H1 (cell line): Measurements from ENCODE around the gene ACBD6. TPM values are rescaled to one million over a fixed set of nuclear protein-coding genes. Genes with fewer than 3 reads are reported as not detected.

ENCODE experiments used
- CTCF ChIA-PET: fragments of 300-600 bp; sonication (Branson Sonifier 250); formaldehyde crosslinking; loops from one replicate; lab custom pipeline; 2021; ENCODE audit not compliant: partially characterized antibody; lab: Charles Lee
- POLR2A ChIA-PET: fragments of 300-600 bp; sonication (Branson Sonifier 250); formaldehyde crosslinking; loops from one replicate; lab custom pipeline; 2021; ENCODE audit warnings: inconsistent platforms; ENCODE audit not compliant: partially characterized antibody; lab: Charles Lee
- DNase-seq, 2 experiments: peaks; one replicate each; pipeline versions ENCODE4 v3.0.0 to v3.0.0-alpha.2; 2010 to 2022; ENCODE audit warnings: low spot score in 2 of 2, low read depth in 1 of 2, mixed read lengths in 1 of 2
- FAIRE-seq: peaks from 2 replicates; lab custom pipeline; 2011; peaks lifted over from hg19 to GRCh38; lab: Jason Lieb, UNC
- H2AFZ ChIP-seq: 2 replicates; pipeline ENCODE4 v1.8.1; 2012; ENCODE audit warnings: low read length, inconsistent platforms
- H2AK5ac ChIP-seq: 2 replicates; pipeline ENCODE4 v1.6.1; 2013; ENCODE audit warnings: low read depth, low read length
- H2BK120ac ChIP-seq: replicated peaks from 2 replicates; pipeline ENCODE3; 2013; ENCODE audit warnings: low read depth, low read length, inconsistent platforms
- H2BK12ac ChIP-seq: 2 replicates; pipeline ENCODE4 v1.6.1; 2013; ENCODE audit warnings: low read depth, low read length
- H2BK15ac ChIP-seq: 2 replicates; pipeline ENCODE4 v1.6.1; 2013; ENCODE audit warnings: low read length
- H2BK20ac ChIP-seq: 2 replicates; pipeline ENCODE4 v1.6.1; 2013; ENCODE audit warnings: low read length
- H2BK5ac ChIP-seq: 2 replicates; pipeline ENCODE4 v1.6.1; 2013; ENCODE audit warnings: low read depth, low read length
- H3K14ac ChIP-seq: 2 replicates; pipeline ENCODE4 v1.6.1; 2013; ENCODE audit warnings: inconsistent platforms; ENCODE audit not compliant: insufficient read length
- H3K18ac ChIP-seq: 2 replicates; pipeline ENCODE4 v1.6.1; 2013; ENCODE audit warnings: low read length; ENCODE audit errors: extremely low read depth
- H3K23ac ChIP-seq: 2 replicates; pipeline ENCODE4 v1.6.1; 2013; ENCODE audit warnings: inconsistent platforms; ENCODE audit not compliant: insufficient read length
- H3K23me2 ChIP-seq: 2 replicates; pipeline ENCODE4 v1.6.1; 2013; ENCODE audit warnings: low read depth, low read length
- H3K27ac ChIP-seq: 2 replicates; pipeline ENCODE4 v1.6.1; 2011; ENCODE audit warnings: low read depth, low read length, inconsistent platforms
- H3K27me3 ChIP-seq, 4 experiments: replicated peaks in 1 of 4; 1 replicate in 1 of 4; 2 replicates in 3 of 4; pipeline versions ENCODE4 v1.6.1 to v1.8.1; 2011 to 2013; ENCODE audit warnings: low read length in 3 of 4, mild to moderate bottlenecking in 3 of 4, inconsistent platforms in 2 of 4, mixed read lengths in 2 of 4, moderate library complexity in 1 of 4; ENCODE audit not compliant: control insufficient read depth in 3 of 4, insufficient read depth in 3 of 4; ENCODE audit errors: extremely low read depth in 1 of 4
- H3K36me3 ChIP-seq, 4 experiments: 2 replicates each; pipeline versions ENCODE4 v1.6.1 to v1.8.1; 2011 to 2013; ENCODE audit warnings: mild to moderate bottlenecking in 4 of 4, low read length in 3 of 4, moderate library complexity in 2 of 4, control low read depth in 1 of 4, inconsistent platforms in 1 of 4; ENCODE audit not compliant: insufficient read depth in 4 of 4, control insufficient read depth in 2 of 4
- H3K4ac ChIP-seq: replicated peaks from 2 replicates; pipeline ENCODE3; 2013; ENCODE audit warnings: low read length, low read depth, mixed read lengths, inconsistent platforms; ENCODE audit not compliant: insufficient read length
- H3K4me1 ChIP-seq, 4 experiments: replicated peaks in 1 of 4; 1 replicate in 1 of 4; 2 replicates in 3 of 4; pipeline versions ENCODE4 v1.6.1 to v1.8.1; 2011 to 2013; ENCODE audit warnings: low read length in 3 of 4, inconsistent platforms in 2 of 4, mixed read lengths in 1 of 4; ENCODE audit not compliant: insufficient read depth in 4 of 4, control insufficient read depth in 3 of 4
- H3K4me2 ChIP-seq, 2 experiments: 2 replicates each; pipeline versions ENCODE4 v1.6.1 to v1.8.1; 2011 to 2013; ENCODE audit warnings: low read depth in 2 of 2, low read length in 2 of 2, control low read depth in 1 of 2, inconsistent platforms in 1 of 2, mild to moderate bottlenecking in 1 of 2; ENCODE audit not compliant: insufficient read depth in 1 of 2
- H3K4me3 ChIP-seq, 4 experiments: fragments of 200-600, 300-600 bp in 1 of 4; sonication (generic), shearing (Covaris generic), sonication (Bioruptor Twin) in 1 of 4; 2 replicates each; pipeline versions ENCODE4 v1.5.1 to v1.8.1; 2011 to 2016; ENCODE audit warnings: low read length in 4 of 4, low read depth in 3 of 4, control low read depth in 2 of 4, inconsistent platforms in 2 of 4, mild to moderate bottlenecking in 2 of 4, mixed read lengths in 1 of 4, moderate library complexity in 1 of 4; ENCODE audit not compliant: insufficient read depth in 2 of 4; ENCODE audit errors: extremely low read depth in 1 of 4
- H3K56ac ChIP-seq: replicated peaks from 2 replicates; pipeline ENCODE3; 2013; ENCODE audit warnings: low read depth, mild to moderate bottlenecking, mixed read lengths, low read length, inconsistent platforms; ENCODE audit not compliant: insufficient read length
- H3K79me1 ChIP-seq: 2 replicates; pipeline ENCODE4 v1.6.1; 2013; ENCODE audit warnings: low read depth, low read length, control low read depth
- H3K79me2 ChIP-seq, 2 experiments: 2 replicates each; pipeline versions ENCODE4 v1.6.1 to v1.8.1; 2012 to 2013; ENCODE audit warnings: low read length in 2 of 2, mild to moderate bottlenecking in 2 of 2, inconsistent platforms in 1 of 2; ENCODE audit not compliant: insufficient read depth in 2 of 2, control insufficient read depth in 1 of 2
- H3K9ac ChIP-seq, 4 experiments: replicated peaks in 1 of 4; 1 replicate in 1 of 4; 2 replicates in 3 of 4; pipeline versions ENCODE4 v1.6.1 to v1.8.1; 2011 to 2013; ENCODE audit warnings: low read depth in 3 of 4, low read length in 3 of 4, control low read depth in 2 of 4, mild to moderate bottlenecking in 2 of 4, moderate library complexity in 2 of 4, inconsistent platforms in 1 of 4; ENCODE audit errors: extremely low read depth in 1 of 4
- H3K9me3 ChIP-seq, 2 experiments: 2 replicates each; pipeline versions ENCODE4 v1.6.1 to v1.8.1; 2012 to 2013; ENCODE audit warnings: mild to moderate bottlenecking in 2 of 2, moderate library complexity in 2 of 2, control low read depth in 1 of 2, inconsistent platforms in 1 of 2, low read depth in 1 of 2, low read length in 1 of 2, mixed read lengths in 1 of 2; ENCODE audit not compliant: insufficient read depth in 2 of 2
- H4K20me1 ChIP-seq, 2 experiments: replicated peaks in 1 of 2; 2 replicates each; pipeline versions ENCODE3 to v1.8.1; 2011 to 2013; ENCODE audit warnings: inconsistent platforms in 2 of 2, low read length in 2 of 2, mild to moderate bottlenecking in 1 of 2; ENCODE audit not compliant: insufficient read depth in 2 of 2, control insufficient read depth in 1 of 2
- H4K5ac ChIP-seq: 2 replicates; pipeline ENCODE4 v1.6.1; 2013; ENCODE audit warnings: low read length, low read depth, mixed read lengths, inconsistent platforms; ENCODE audit not compliant: insufficient read length
- H4K8ac ChIP-seq: 2 replicates; pipeline ENCODE4 v1.8.0; 2013; ENCODE audit warnings: mild to moderate bottlenecking, moderate library complexity, low read length, inconsistent platforms; ENCODE audit not compliant: insufficient read depth; ENCODE audit errors: extremely low read depth
- H4K91ac ChIP-seq: replicated peaks from 2 replicates; pipeline ENCODE3; 2013; ENCODE audit warnings: low read length, mixed read lengths, inconsistent platforms; ENCODE audit not compliant: insufficient read length
- JUN ChIP-seq: IDR thresholded peaks from 2 replicates; pipeline ENCODE4 v1.6.1; 2011; ENCODE audit warnings: low read depth, mild to moderate bottlenecking, improper control_type of control experiment, low read length
- MAX ChIP-seq: IDR thresholded peaks from 2 replicates; pipeline ENCODE4 v1.6.1; 2012; ENCODE audit warnings: inconsistent platforms
- RBBP5 ChIP-seq: IDR thresholded peaks from 2 replicates; pipeline ENCODE4 v1.7.1; 2012; ENCODE audit warnings: low read depth, mild to moderate bottlenecking, inconsistent platforms, low read length, moderate library complexity, borderline replicate concordance
- SIX5 ChIP-seq: IDR thresholded peaks from 2 replicates; pipeline ENCODE4 v1.6.1; 2011; ENCODE audit warnings: mild to moderate bottlenecking, low read depth, low read length
- SP4 ChIP-seq: IDR thresholded peaks from 2 replicates; pipeline ENCODE4 v1.6.1; 2012; ENCODE audit warnings: low read length, inconsistent platforms
- ZNF274 ChIP-seq: IDR thresholded peaks from 2 replicates; pipeline ENCODE4 v1.7.0; 2012; ENCODE audit warnings: low read length, borderline replicate concordance; ENCODE audit errors: extremely low read depth
- WGBS, 2 experiments: shearing (Covaris generic) in 1 of 2; methylation state at CpG; one replicate each; pipeline versions ENCODE4 v1.1.6 to v1.1.7; 2013 to 2015; ENCODE audit warnings: low lambda C conversion rate in 2 of 2, mixed read lengths in 2 of 2, inconsistent platforms in 1 of 2, low coverage in 1 of 2, missing lambda C conversion rate in 1 of 2; ENCODE audit not compliant: insufficient replicate concordance in 2 of 2, insufficient coverage in 1 of 2, insufficient read length in 1 of 2; ENCODE audit errors: extremely low coverage in 1 of 2, missing lambda C conversion rate in 1 of 2; 5-methylcytosine and 5-hydroxymethylcytosine counted together
- polyA plus RNA-seq, 7 experiments: library from polyadenylated mRNA; depleted of rRNA in 3 of 7; stranded (reverse) in 5 of 7; unstranded in 2 of 7; fragments of >200 nt in 5 of 7; fragments of 200-250 nt in 2 of 7; gene quantifications; 1 replicate in 5 of 7; 2 replicates in 1 of 7; 4 replicates in 1 of 7; pipeline versions ENCODE4 v1.2.1 to v1.2.3, GENCODE V29; 2011 to 2013; ENCODE audit warnings: missing spikeins in 2 of 7, mixed read lengths in 2 of 7
- total RNA-seq: library from RNA; stranded (reverse); fragmentation: NEBNext Ultra II Directional; extraction: Animal tissue kit (Norgen Biotek cat#: 25700); gene quantifications from 2 replicates; pipeline ENCODE4 v1.2.1, GENCODE V29; 2021

Gene ACBD6
- total and polyA plus RNA-seq, 2 of the 8 experiments (the other 6 are each of a cell fraction or from before 2014, with no cell fraction given), result 52.0 to 67.7 TPM

DNA sequence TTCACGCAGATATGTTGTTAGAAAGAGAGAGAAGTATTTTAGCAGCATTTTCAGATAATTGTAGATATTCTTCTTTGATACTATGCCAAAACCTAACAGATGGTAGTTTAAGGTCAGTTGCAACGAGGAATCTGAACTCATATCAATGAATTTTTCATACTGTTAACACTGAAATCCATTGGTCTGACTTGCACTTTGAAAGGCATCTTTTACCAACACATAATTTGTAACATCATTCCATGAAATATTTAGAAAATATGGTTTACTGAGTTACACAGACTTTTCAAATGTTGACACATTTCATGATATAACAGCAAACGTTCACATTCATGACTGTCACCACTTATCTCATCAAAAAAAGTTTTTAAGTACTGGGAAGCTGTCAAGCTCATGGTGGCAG is 4.6 kb downstream of the ACBD6 start:
- 94% methylated on average over 3 of the region's 3 CpGs; no CpG with 5 or more reads in 1 of the 2 experiments for WGBS, 2 experiments
- no peaks in the 10 kb centered on the region for H3K79me1 ChIP-seq
- no peak overlapping the region for H3K4me3 ChIP-seq
- no peak overlapping the region for H2BK120ac ChIP-seq
- H3K14ac ChIP-seq, result no peak overlapping the region
- no peak overlapping the region for H2BK5ac ChIP-seq
- peaks cover 6% of the 10 kb centered on the region; the same call in 1 of the 2 replicates for H3K23me2 ChIP-seq
- H2BK20ac ChIP-seq, result no peak overlapping the region
- H2BK12ac ChIP-seq, result no peak overlapping the region
- DNase-seq (no peak), FAIRE-seq (no peak)
- no peak overlapping the region for H3K4ac ChIP-seq
- H3K27me3 ChIP-seq, result no peaks in the 10 kb centered on the region
- no peak overlapping the region for H4K5ac ChIP-seq
- POLR2A ChIA-PET, result interaction anchor here (0.6 to 1.1 kb wide), 2 partner anchors 9 to 204 kb away, joined by 3 read pairs; no protein-coding TSS in a partner anchor
- no peak overlapping the region for H4K91ac ChIP-seq
- CTCF ChIA-PET, result interaction anchor here (1.0 kb wide), 2 partner anchors 15 to 201 kb away, joined by 3 read pairs; no protein-coding TSS in a partner anchor
- peaks cover 1 to 2% of the 10 kb centered on the region in 2 experiments for H4K20me1 ChIP-seq
- no peak overlapping the region for H3K18ac ChIP-seq
- H3K9me3 ChIP-seq, result no peaks in the 10 kb centered on the region
- no peak overlapping the region for H2AFZ ChIP-seq
- H3K27ac ChIP-seq, result no peak overlapping the region
- no peak overlapping the region for H3K4me2 ChIP-seq
- H3K79me2 ChIP-seq, result peaks cover 2 to 50% of the 10 kb centered on the region in 2 experiments; a peak in 3 of 4 replicates
- H2BK15ac ChIP-seq, result no peak overlapping the region
- H3K23ac ChIP-seq, result no peak overlapping the region
- TF ChIP-seq SP4, result no peak
- no peak for TF ChIP-seq JUN
- TF ChIP-seq RBBP5, result no peak
- TF ChIP-seq ZNF274, result no peak
- TF ChIP-seq MAX, result no peak
- TF ChIP-seq SIX5, result no peak
- peaks cover 0 to 4% (median 1%) of the 10 kb centered on the region in 4 experiments; a peak in 2 of 7 replicates for H3K4me1 ChIP-seq
- no peak overlapping the region for H3K56ac ChIP-seq
- H3K36me3 ChIP-seq, result peaks cover 0 to 26% (median 3%) of the 10 kb centered on the region in 4 experiments; a peak in 4 of 8 replicates
- no peak overlapping the region for H3K9ac ChIP-seq
- no peak overlapping the region for H2AK5ac ChIP-seq
- H4K8ac ChIP-seq, result no peak overlapping the region
